H1 (cell line): Measurements from ENCODE around the gene HSPA1A. TPM values are rescaled to one million over a fixed set of nuclear protein-coding genes. Genes with fewer than 3 reads are reported as not detected.

ENCODE experiments used
- ASH2L ChIP-seq: fragments of 200-600, 300-600 bp; sonication (generic); IDR thresholded peaks from one replicate; pipeline ENCODE4 v1.7.1; 2017; ENCODE audit warnings: low read length
- ATF3 ChIP-seq: IDR thresholded peaks from 2 replicates; pipeline ENCODE4 v1.6.1; 2011; ENCODE audit warnings: low read depth, mild to moderate bottlenecking, low read length; ENCODE audit not compliant: insufficient read depth
- CREB1 ChIP-seq: IDR thresholded peaks from 2 replicates; pipeline ENCODE4 v1.6.1; 2012; ENCODE audit warnings: inconsistent platforms
- E2F6 ChIP-seq: IDR thresholded peaks from 2 replicates; pipeline ENCODE4 v1.6.1; 2012; ENCODE audit warnings: inconsistent platforms
- GABPA ChIP-seq: IDR thresholded peaks from 2 replicates; pipeline ENCODE4 v1.6.1; 2011; ENCODE audit warnings: mild to moderate bottlenecking, low read length, moderate library complexity, borderline replicate concordance; ENCODE audit not compliant: insufficient read depth
- KDM5A ChIP-seq: fragments of 200-600 bp; IDR thresholded peaks from 2 replicates; pipeline ENCODE4 v1.7.1; 2012; ENCODE audit warnings: mild to moderate bottlenecking, low read length, inconsistent platforms, mixed read lengths
- POLR2AphosphoS5 ChIP-seq: IDR thresholded peaks from 2 replicates; pipeline ENCODE4 v1.6.1; 2011; ENCODE audit warnings: low read depth, low read length
- RNF2 ChIP-seq: fragments of 200-900, 300-1000 bp; sonication (generic); IDR thresholded peaks from 2 replicates; pipeline ENCODE4 v1.7.1; 2016; ENCODE audit warnings: borderline replicate concordance, low read depth, mild to moderate bottlenecking, antibody characterized with exemption, low read length; ENCODE audit not compliant: poor library complexity, severe bottlenecking; ENCODE audit errors: missing control alignments
- SP1 ChIP-seq: IDR thresholded peaks from 2 replicates; pipeline ENCODE4 v1.6.1; 2011; ENCODE audit warnings: low read depth, low read length
- TAF7 ChIP-seq: optimal IDR thresholded peaks from 2 replicates; pipeline ENCODE3; 2011; ENCODE audit warnings: low read depth, mild to moderate bottlenecking, inconsistent platforms, low read length, moderate library complexity, borderline replicate concordance
- TBP ChIP-seq: IDR thresholded peaks from 2 replicates; pipeline ENCODE4 v1.6.1; 2011; ENCODE audit warnings: low read depth, low read length, improper control_type of control experiment
- ZNF274 ChIP-seq: IDR thresholded peaks from 2 replicates; pipeline ENCODE4 v1.7.0; 2012; ENCODE audit warnings: low read length, borderline replicate concordance; ENCODE audit errors: extremely low read depth
- polyA plus RNA-seq, 7 experiments: library from polyadenylated mRNA; depleted of rRNA in 3 of 7; stranded (reverse) in 5 of 7; unstranded in 2 of 7; fragments of >200 nt in 5 of 7; fragments of 200-250 nt in 2 of 7; gene quantifications; 1 replicate in 5 of 7; 2 replicates in 1 of 7; 4 replicates in 1 of 7; pipeline versions ENCODE4 v1.2.1 to v1.2.3, GENCODE V29; 2011 to 2013; ENCODE audit warnings: missing spikeins in 2 of 7, mixed read lengths in 2 of 7
- total RNA-seq: library from RNA; stranded (reverse); fragmentation: NEBNext Ultra II Directional; extraction: Animal tissue kit (Norgen Biotek cat#: 25700); gene quantifications from 2 replicates; pipeline ENCODE4 v1.2.1, GENCODE V29; 2021

Gene HSPA1A
- total and polyA plus RNA-seq, 2 of the 8 experiments (the other 6 are each of a cell fraction or from before 2014, with no cell fraction given) = 40.7 to 54.0 TPM

- TF ChIP-seq ATF3 = no peak
- no peak for TF ChIP-seq KDM5A
- no peak for TF ChIP-seq ASH2L
- TF ChIP-seq RNF2 = no peak
- peak; percentile 68; the same call in 1 of the 2 replicates for TF ChIP-seq SP1
- TF ChIP-seq GABPA = no peak
- no peak for TF ChIP-seq E2F6
- TF ChIP-seq POLR2AphosphoS5 = peak; percentile 98
- TF ChIP-seq CREB1 = no peak; the same call in 1 of the 2 replicates
- peak; percentile 55 for TF ChIP-seq TAF7
- TF ChIP-seq TBP = peak; percentile 96
- TF ChIP-seq ZNF274 = no peak
Observed at GRCh38 chr6:31815025-31815838, at the start of gene HSPA1A, which contains the start of gene HSPA1L (continued).
